ENCODE results near the gene CYTH2.

CYTH2 gene

DNA sequence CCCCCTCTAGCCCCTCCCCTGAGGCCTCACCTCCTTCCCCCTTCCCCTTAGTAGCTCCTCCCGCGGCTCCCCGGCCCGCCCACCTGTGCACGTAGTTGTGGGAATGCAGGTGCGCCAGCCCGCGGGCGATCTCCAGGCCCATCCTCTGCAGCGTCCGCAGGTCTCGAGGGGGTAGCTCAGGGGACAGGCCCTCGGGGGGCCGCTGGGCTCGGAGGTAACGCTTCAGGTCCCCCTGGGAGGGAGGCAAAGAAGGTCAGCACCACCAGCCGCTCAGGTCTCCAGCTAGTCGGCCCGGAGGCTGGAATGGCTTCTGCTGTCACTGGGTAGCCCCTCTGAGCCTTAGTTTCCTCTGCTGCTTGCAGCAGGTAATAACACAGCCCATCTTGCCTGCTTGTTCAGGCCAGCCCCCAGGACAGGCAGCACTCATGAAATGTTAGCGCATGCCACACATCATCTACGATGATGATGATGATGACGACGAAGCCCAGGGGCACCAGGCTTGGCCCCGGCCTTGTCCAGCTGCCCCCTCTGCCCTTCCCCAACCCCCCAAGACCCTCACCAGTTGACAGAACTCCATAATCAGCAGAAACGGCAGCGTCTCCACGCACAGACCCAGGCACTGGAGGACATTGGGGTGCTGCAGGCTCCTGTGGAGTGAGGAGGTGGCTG, 33.3 kb downstream of the CYTH2 start:
- no peaks in the 10 kb centered on the region for H3K27me3 Mint-ChIP-seq
- no peaks in the 10 kb centered on the region for H3K9me3 Mint-ChIP-seq (ENCODE audit: low read depth)
- H3K4me1 Mint-ChIP-seq (ENCODE audit: low read depth) = peaks cover 12% of the 10 kb centered on the region
- H3K4me3 Mint-ChIP-seq = no peak overlapping the region
- H3K27ac Mint-ChIP-seq = no peak overlapping the region
- H3K36me3 Mint-ChIP-seq = no peaks in the 10 kb centered on the region

DNA sequence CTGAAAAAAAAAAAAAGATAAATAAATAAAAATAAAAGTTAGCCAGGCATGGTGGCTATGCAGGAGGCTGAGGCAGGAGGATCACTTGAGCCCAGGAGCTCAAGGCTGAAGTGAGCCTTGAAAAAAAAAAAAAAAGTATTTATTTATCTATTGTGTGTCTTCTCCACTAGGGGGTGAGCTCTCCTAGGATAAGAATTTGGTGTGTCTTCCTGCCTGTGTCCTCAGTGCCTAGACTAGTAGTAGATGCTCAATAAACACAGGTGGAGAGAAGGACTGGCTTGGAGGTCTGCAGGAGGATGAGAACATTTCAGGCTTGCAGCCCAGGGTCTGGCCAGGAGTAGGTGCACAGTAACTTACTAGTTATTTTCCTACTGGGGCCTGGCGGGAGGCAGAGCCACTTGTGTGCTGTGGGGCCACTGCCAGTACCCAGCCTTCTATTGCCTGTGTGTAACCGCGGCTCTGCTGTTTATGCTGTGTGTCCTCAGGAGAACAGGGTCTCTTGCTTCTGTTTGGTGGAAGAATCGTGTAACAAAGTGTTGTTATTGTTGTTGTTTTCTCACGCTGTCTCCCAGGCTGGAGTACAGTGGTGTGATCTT, 37.1 kb downstream of the CYTH2 start:
- H3K36me3 Mint-ChIP-seq = no peaks in the 10 kb centered on the region
- no peak overlapping the region for H3K27ac Mint-ChIP-seq
- no peak overlapping the region for H3K4me3 Mint-ChIP-seq
- no peaks in the 10 kb centered on the region for H3K27me3 Mint-ChIP-seq
- peaks cover 16% of the 10 kb centered on the region for H3K4me1 Mint-ChIP-seq (ENCODE audit: low read depth)
- H3K9me3 Mint-ChIP-seq (ENCODE audit: low read depth) = no peaks in the 10 kb centered on the region

DNA sequence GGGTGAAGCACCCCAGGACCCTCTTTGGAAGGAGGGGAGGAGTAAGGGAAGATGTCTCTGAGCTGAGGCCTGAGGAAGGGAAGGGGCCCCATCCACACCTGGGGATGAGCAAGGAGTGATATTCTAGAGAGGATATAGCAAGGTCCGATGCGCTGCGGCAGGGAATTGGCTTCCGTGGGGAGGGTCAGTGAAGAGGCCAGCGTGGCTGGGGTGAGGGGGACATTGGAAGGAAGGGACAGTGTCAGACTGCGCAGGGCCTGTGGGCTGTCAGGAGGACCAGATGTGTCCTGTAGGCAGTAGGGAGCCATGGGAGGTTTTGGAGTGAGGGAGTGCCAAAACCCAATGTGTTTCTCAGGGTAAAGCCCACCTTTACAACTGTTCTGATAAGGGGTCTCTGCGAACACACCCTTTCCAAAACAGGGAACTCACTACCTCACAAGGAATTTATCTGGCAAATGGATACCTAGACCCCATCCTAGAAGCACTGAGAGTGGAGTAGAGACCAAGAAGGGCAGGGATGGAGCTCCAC, 38.8 kb downstream of the CYTH2 start:
- Mint-ChIP-seq H3K36me3 (no peaks in the 10 kb centered on the region), H3K4me3 (no peak overlapping the region)

DNA sequence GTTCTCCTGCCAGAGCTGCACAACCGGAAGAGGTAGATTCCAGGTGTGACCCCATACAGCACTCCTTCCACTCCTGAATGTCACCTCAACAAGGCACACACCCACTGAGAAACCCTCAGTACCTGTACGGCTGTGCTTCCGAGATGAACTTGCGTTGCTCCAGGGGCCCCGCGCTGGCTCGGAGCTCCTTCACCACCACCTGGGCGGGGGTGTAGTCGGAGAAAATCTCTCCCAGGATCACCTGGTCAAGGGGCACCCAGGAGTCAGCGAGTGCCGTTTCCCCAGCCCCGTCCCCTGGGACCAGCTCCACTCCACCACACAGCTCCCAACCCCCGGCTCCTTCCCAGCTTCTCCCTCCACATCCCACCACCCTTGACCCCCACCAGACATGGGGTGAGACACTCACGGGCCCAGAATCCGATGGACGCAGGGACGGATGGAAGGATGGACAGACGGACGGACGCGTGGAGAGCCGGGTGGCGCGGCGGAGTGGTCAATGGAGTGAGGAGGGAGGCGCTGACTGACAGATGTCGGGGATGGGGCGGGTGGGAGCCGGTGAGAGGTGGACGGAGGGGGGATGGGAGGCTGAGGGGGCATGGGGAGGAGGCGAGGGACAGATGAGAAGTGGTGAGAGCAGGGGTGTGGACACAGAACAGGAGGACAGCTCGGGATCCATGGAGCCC, 39.7 kb downstream of the CYTH2 start:
- Mint-ChIP-seq H3K36me3 (no peaks in the 10 kb centered on the region), H3K27ac (no peak overlapping the region)

More for the DNA sequence above, 38.8 kb downstream of the CYTH2 start:
- Mint-ChIP-seq H3K9me3 (ENCODE audit: low read depth) (no peaks in the 10 kb centered on the region), H3K4me1 (ENCODE audit: low read depth) (peaks cover 10% of the 10 kb centered on the region), H3K27me3 (no peaks in the 10 kb centered on the region), H3K27ac (no peak overlapping the region)

DNA sequence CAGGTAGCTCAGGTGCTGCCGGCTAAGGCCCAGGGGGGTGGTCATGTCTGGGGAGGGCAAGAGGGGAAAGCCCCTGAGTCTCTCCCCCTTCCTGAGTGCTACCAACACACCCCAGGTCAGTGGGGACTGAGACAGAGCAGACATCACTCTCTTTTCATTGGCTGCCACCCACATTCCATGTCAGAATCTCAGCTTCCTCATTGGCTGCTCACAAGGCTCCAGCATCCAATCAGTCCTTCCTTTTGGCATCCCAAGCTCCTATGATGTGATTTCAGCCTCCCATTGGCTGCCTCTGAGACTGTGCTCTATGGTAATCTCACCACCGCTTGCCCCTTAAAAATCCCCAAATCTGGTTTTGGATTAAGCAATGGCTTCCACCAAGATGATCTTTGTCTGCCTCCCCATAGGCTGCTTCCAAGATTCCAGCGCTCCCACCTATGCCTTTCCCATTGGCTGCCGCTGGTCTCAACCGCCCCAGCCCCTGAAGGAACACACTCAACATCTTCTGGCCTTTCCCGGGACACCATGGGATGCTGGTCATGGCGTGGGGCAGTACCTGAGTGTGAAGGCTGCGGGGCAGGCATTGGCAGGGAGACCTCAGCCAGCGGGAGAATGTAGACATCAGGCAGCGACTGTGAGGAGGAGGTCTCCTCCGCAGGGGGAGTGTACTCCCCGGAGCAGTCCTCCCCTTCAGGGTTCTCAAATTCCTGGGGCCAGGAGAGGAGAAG, 40.5 kb downstream of the CYTH2 start:
- Mint-ChIP-seq H3K27ac (no peak overlapping the region), H3K4me1 (ENCODE audit: low read depth) (peaks cover 8% of the 10 kb centered on the region), H3K36me3 (no peaks in the 10 kb centered on the region), H3K27me3 (no peaks in the 10 kb centered on the region), H3K4me3 (no peak overlapping the region), H3K9me3 (ENCODE audit: low read depth) (no peaks in the 10 kb centered on the region)

More for the DNA sequence above, 39.7 kb downstream of the CYTH2 start:
- H3K27me3 Mint-ChIP-seq = no peaks in the 10 kb centered on the region
- H3K4me1 Mint-ChIP-seq (ENCODE audit: low read depth) = peaks cover 8% of the 10 kb centered on the region
- H3K9me3 Mint-ChIP-seq (ENCODE audit: low read depth) = no peaks in the 10 kb centered on the region
- no peak overlapping the region for H3K4me3 Mint-ChIP-seq

DNA sequence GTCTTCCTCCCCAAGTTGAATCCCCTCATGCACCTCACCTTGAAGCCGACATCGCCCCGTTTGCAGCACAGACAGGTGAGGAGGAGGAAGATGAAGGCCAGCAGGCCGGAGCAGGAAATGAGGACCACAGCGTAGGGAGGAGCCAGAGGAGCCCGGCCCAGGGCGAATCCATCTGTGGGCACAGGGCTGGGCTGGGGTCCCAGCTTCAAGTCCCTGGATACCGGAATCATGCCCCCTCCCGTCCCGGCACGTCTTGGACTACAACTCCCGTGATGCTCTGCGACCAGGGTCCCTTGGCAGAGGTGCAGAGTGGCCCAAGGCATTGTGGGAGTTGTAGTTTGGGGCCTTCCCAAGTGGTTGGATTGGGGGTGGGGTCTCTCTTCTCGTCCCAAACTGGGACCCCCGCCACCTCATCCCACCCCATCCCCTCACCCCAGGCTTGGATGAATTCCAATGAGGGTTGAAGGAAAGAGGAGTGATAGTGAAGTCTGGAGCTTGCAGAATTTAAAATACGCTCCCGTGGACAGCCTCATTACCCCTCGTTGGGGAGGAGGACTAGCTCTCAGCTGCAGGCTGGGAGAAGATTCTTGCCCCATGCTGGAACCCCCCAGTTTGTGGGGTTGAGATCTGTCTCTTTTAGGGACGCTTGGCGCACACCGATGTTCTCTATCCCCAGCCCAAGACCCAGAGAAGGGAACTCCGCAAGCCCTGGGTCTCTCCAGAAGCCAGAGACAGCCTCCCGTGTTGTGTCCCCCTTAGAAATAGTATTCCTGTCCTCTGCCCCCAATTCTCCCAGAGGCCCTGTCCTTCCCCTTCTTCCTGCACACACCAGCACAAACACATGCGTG, 41.5 kb downstream of the CYTH2 start:
- Mint-ChIP-seq H3K4me3 (peak overlapping the region; percentile 88), H3K4me1 (ENCODE audit: low read depth) (peaks cover 8% of the 10 kb centered on the region), H3K9me3 (ENCODE audit: low read depth) (no peaks in the 10 kb centered on the region), H3K27ac (peak overlapping the region; percentile 58), H3K36me3 (no peaks in the 10 kb centered on the region), H3K27me3 (no peaks in the 10 kb centered on the region)

DNA sequence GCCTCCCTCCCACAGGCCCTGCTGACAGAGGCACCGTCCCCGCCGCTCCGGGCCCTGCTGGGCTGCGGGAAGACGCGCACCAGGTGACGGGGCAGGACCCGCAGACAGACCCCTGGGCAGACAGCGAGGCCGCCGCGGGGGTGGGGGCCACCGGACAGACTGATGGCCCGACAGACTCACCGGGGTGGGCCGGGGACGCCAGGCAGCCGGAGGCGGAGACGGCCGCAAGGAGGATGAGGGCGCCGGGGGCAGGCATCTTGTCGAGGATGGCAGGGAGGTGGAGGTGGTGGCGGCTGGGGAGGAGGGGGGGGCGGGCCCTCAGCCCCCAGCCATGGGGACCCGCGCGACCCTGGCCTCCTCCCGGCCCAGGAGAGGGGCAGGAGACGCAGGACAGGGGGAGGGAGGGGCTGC, 42.2 kb downstream of the CYTH2 start:
- Mint-ChIP-seq H3K27ac (no peak overlapping the region), H3K4me3 (peak overlapping the region; percentile 88), H3K27me3 (no peaks in the 10 kb centered on the region), H3K36me3 (no peaks in the 10 kb centered on the region), H3K4me1 (ENCODE audit: low read depth) (peaks cover 8% of the 10 kb centered on the region), H3K9me3 (ENCODE audit: low read depth) (no peaks in the 10 kb centered on the region)

DNA sequence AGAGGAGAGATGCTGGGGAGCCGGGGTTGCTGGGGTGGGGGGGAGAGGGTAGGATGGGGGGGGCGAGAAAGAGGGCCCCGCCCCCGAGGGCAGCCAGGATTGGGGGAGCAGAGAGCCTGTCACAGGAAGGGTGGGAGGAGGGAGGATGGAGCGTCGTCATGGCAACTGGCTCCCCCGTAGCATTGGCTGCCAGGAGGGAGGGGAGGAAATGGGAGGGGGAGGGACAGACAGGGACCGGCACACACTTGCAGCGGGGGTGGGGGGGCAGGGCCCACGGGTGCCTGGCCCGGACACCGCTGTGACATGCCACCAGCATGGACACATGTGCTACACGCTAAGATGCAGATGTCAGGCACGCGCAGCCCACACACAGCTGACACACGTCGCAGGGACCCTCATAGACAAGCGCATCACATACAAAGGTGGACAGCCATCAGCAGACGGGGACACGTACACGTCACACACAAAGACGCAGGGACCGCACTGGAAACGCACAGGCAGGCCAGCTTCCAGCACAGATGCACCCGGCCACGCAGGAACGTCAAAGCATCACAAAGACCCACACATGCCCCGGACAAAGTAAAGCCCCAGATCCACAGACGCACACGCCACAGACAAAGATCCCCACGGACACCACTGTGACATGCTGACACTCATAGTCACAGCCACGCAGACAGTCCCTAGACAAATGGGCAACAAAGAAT, 42.8 kb downstream of the CYTH2 start, which contains the start of gene LMTK3:
TSS of gene LMTK3 (minus strand) at position 36 of the 704 bp plus-strand sequence. CDS start 259 bp downstream, outside the sequence.
- peaks cover 8% of the 10 kb centered on the region for H3K4me1 Mint-ChIP-seq (ENCODE audit: low read depth)
- peak within 1 kb of the TSS; percentile 88 for H3K4me3 Mint-ChIP-seq
- H3K27ac Mint-ChIP-seq = peak within 1 kb of the TSS; percentile 58
- H3K9me3 Mint-ChIP-seq (ENCODE audit: low read depth) = no peaks in the 10 kb centered on the region
- H3K27me3 Mint-ChIP-seq = no peaks in the 10 kb centered on the region
- H3K36me3 Mint-ChIP-seq = no peaks in the 10 kb centered on the region

DNA sequence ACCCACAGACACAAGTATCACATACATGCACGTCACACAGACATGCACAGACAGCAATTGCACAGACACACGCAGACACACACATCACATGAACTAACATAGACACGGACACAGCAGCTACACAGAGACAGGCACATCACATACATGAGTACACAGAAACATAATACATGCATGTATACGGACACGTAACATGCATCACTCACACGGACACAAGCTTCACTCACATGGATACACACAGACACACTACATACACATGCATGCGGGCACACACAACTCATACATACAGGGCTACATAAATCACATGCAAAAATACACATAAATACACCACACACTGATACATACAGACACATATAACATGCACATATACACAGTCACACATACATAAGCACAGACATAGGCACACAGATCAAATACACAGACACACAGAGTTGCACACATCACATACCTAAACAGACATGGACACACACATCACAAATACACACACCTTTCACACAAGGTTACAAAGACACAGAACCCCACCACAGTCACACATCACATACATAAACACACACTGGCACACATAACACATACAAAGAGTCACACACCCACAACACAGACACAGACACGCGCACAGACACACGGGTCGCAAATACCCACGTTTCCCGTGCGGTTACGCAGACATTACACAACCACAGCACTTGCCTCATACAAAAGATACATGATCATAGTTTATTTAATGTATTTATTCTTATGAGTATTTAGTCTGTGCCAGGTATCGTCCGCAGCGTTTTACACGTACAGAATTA, 43.5 kb downstream of the CYTH2 start:
- Mint-ChIP-seq H3K27ac (no peak overlapping the region), H3K4me1 (ENCODE audit: low read depth) (peaks cover 8% of the 10 kb centered on the region), H3K9me3 (ENCODE audit: low read depth) (no peaks in the 10 kb centered on the region), H3K36me3 (no peaks in the 10 kb centered on the region), H3K4me3 (no peak overlapping the region), H3K27me3 (no peaks in the 10 kb centered on the region)

DNA sequence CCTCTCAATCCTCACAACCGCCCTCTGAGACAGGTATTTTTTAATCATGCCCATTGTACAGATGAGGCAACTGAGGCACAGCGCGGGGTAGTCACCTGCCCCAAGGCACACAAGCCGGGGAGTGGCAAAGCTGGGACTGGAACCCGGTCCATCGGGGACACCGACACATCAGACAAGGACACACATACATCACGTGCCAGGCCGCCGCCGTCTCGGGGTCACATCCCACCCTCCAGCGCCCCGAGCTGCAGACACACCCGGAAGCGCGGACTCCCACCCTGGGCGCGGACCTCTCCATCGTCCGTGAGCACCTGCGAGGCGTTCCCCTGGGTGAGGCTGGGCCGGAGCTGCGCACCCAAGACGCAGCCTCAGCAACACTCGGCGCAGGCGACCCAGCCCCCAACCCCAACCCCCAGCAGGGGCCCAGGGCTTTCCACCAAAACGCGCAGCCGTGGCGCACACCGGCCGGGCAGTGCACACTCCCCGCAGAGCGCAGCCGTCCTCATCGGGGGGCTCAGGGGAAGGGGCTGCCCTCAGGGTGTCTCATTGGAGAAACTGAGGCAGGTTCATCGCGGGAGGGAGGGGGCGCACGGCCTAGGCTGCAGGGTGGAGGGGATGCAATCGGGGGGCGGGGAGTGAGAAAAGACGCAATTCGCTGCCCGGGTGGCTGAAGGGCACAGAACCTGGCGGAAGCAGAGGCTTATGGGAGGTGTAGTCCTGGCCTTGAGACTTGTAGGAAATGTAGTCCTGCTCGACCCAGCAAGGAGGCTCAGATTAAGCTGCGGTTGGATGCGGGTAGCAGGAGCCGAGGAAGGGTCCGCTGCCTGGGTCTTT, 44.3 kb downstream of the CYTH2 start:
- Mint-ChIP-seq H3K9me3 (ENCODE audit: low read depth) (no peaks in the 10 kb centered on the region), H3K36me3 (no peaks in the 10 kb centered on the region), H3K4me3 (no peak overlapping the region), H3K4me1 (ENCODE audit: low read depth) (peaks cover 8% of the 10 kb centered on the region), H3K27ac (peak overlapping the region; percentile 14), H3K27me3 (no peaks in the 10 kb centered on the region)

DNA sequence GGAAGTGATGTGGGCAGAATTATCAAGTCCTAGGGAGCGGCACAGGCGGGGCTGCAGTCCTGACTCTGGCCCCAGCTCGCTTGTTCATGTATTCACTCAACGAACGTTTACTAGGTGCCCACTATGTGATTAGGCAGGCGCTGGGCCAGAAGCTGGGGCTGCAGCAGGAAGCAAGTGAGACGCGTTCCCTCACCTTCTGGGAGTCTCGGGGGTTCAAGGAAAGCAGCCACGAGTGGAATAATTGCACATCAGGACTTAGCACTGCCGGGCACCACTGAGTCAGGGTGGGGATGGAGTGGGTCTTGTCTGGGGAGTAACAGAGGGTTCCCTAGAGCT, 44.9 kb downstream of the CYTH2 start:
- Mint-ChIP-seq H3K36me3 (no peaks in the 10 kb centered on the region), H3K4me3 (no peak overlapping the region), H3K4me1 (ENCODE audit: low read depth) (peaks cover 8% of the 10 kb centered on the region), H3K27me3 (no peaks in the 10 kb centered on the region), H3K27ac (peak overlapping the region; percentile 14), H3K9me3 (ENCODE audit: low read depth) (no peaks in the 10 kb centered on the region)

DNA sequence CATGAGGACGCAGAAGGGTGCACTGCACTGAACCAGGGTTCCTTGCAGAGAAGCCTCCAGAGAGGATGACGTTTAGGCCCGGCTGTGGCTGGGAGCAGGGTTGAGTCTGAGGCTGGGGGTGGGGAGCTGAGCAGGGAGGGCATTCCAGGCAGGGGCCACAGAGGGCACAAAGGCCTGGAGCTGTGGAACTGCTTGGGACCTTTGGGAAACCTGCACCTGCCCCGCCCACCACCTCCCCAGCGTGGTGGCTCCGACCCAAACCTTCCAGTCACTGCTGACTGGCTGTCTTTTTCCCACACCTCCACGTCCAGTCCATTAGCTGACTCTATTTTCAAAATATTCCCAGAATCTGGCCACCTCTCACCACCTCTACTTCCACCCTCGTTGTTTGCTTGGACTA, 47.4 kb downstream of the CYTH2 start:
- Mint-ChIP-seq H3K9me3 (ENCODE audit: low read depth) (no peaks in the 10 kb centered on the region), H3K27ac (no peak overlapping the region), H3K36me3 (no peaks in the 10 kb centered on the region), H3K27me3 (no peaks in the 10 kb centered on the region), H3K4me1 (ENCODE audit: low read depth) (no peaks in the 10 kb centered on the region), H3K4me3 (no peak overlapping the region)
